Keratinocyte (primary cell): Measurements from ENCODE around the gene ARHGAP10. TPM values are rescaled to one million over a fixed set of nuclear protein-coding genes. Genes with fewer than 3 reads are reported as not detected.

Source experiments
- DNase-seq: peaks from one replicate; pipeline ENCODE4 v3.0.0-alpha.2; 2011; ENCODE audit warnings: low read depth, missing footprints, low spot score
- FAIRE-seq: peaks from 2 replicates; lab custom pipeline; 2011; peaks lifted over from hg19 to GRCh38; lab: Jason Lieb, UNC
- H2AFZ ChIP-seq: 2 replicates; pipeline ENCODE4 v1.6.0; 2012; ENCODE audit warnings: low read length, control low read depth, inconsistent platforms; ENCODE audit not compliant: control insufficient read depth
- H3K27ac ChIP-seq: 2 replicates; pipeline ENCODE4 v1.5.1; 2011; ENCODE audit warnings: low read length; ENCODE audit not compliant: control insufficient read depth, insufficient read depth
- H3K27me3 ChIP-seq: 3 replicates; pipeline ENCODE4 v1.6.0; 2011; ENCODE audit warnings: low read length; ENCODE audit not compliant: control insufficient read depth, insufficient read depth; ENCODE audit errors: extremely low read depth
- H3K36me3 ChIP-seq, 2 experiments: 2 replicates in 1 of 2; 3 replicates in 1 of 2; pipeline ENCODE4 v1.5.1; 2011; ENCODE audit warnings: low read length in 2 of 2, mild to moderate bottlenecking in 1 of 2; ENCODE audit not compliant: control insufficient read depth in 2 of 2, insufficient read depth in 2 of 2; ENCODE audit errors: extremely low read depth in 1 of 2
- H3K4me1 ChIP-seq: 3 replicates; pipeline ENCODE4 v1.5.1; 2011; ENCODE audit warnings: low read length; ENCODE audit not compliant: control insufficient read depth, insufficient read depth; ENCODE audit errors: extremely low read depth
- H3K4me2 ChIP-seq: 3 replicates; pipeline ENCODE4 v1.6.0; 2011; ENCODE audit warnings: low read depth, low read length; ENCODE audit not compliant: control insufficient read depth, insufficient read depth; ENCODE audit errors: extremely low read depth
- H3K4me3 ChIP-seq, 3 experiments: fragments of 200-600 bp in 1 of 3; sonication (generic) in 1 of 3; 2 replicates in 2 of 3; 3 replicates in 1 of 3; pipeline ENCODE4 v1.5.1; 2011 to 2016; ENCODE audit warnings: low read length in 3 of 3, mild to moderate bottlenecking in 3 of 3, control low read depth in 2 of 3, inconsistent platforms in 1 of 3, low read depth in 1 of 3, mixed read lengths in 1 of 3, mixed run types in 1 of 3, moderate library complexity in 1 of 3; ENCODE audit not compliant: control insufficient read depth in 2 of 3, insufficient read depth in 2 of 3; ENCODE audit errors: extremely low read depth in 1 of 3
- H3K79me2 ChIP-seq: 2 replicates; pipeline ENCODE4 v1.6.0; 2012; ENCODE audit warnings: low read length; ENCODE audit not compliant: control insufficient read depth, insufficient read depth
- H3K9ac ChIP-seq: 3 replicates; pipeline ENCODE4 v1.6.0; 2011; ENCODE audit warnings: low read length; ENCODE audit not compliant: control insufficient read depth, insufficient read depth; ENCODE audit errors: extremely low read depth
- H3K9me1 ChIP-seq: 3 replicates; pipeline ENCODE4 v1.6.0; 2011; ENCODE audit warnings: low read length; ENCODE audit not compliant: control insufficient read depth, insufficient read depth; ENCODE audit errors: extremely low read depth
- H3K9me3 ChIP-seq: 2 replicates; pipeline ENCODE4 v1.5.1; 2012; ENCODE audit warnings: low read depth, low read length; ENCODE audit not compliant: control insufficient read depth
- H4K20me1 ChIP-seq: 3 replicates; pipeline ENCODE4 v1.6.0; 2011; ENCODE audit warnings: low read length; ENCODE audit not compliant: control insufficient read depth, insufficient read depth; ENCODE audit errors: extremely low read depth
- CTCF ChIP-seq, 3 experiments: IDR thresholded peaks in 1 of 3; conservative IDR thresholded peaks in 1 of 3; optimal IDR thresholded peaks in 1 of 3; 2 replicates in 2 of 3; 3 replicates in 1 of 3; pipeline versions ENCODE3 to v1.5.1; 2011; ENCODE audit warnings: low read length in 3 of 3, mild to moderate bottlenecking in 3 of 3, moderate library complexity in 2 of 3, control low read depth in 1 of 3, inconsistent platforms in 1 of 3; ENCODE audit not compliant: insufficient read depth in 2 of 3; ENCODE audit errors: extremely low read depth in 1 of 3
- EZH2 ChIP-seq: IDR thresholded peaks from one replicate; pipeline ENCODE4 v1.6.1; 2012; ENCODE audit warnings: inconsistent platforms, mild to moderate bottlenecking, low read length, moderate library complexity
- dilution Hi-C: fragments of 300-500 bp; cut with MboI; formaldehyde crosslinking; loops from one replicate; pipeline ENCODE4 v1.7.0; 2020; ENCODE audit warnings: low sequenced_read_pairs; ENCODE audit not compliant: extremely low pct_ligation_motif_present
- polyA plus RNA-seq, 5 experiments: library from polyadenylated mRNA; depleted of rRNA in 3 of 5; stranded (reverse) in 3 of 5; stranded (forward) in 1 of 5; unstranded in 1 of 5; fragments of >200 nt; gene quantifications; 1 replicate in 1 of 5; 2 replicates in 3 of 5; 3 replicates in 1 of 5; pipeline versions ENCODE4 v1.2.1 to v1.2.3, GENCODE V29; 2011 to 2012; ENCODE audit warnings: missing spikeins in 2 of 5, low read depth in 1 of 5, low replicate concordance in 1 of 5

Gene ARHGAP10
- polyA plus RNA-seq, 1 donor (not counting 4 experiments of a cell fraction or from before 2014, with no cell fraction given): 18.7 TPM

- dilution Hi-C loops: no loop called here
Observed at GRCh38 chr4:148079961-148080360, 348.1 kb downstream of the ARHGAP10 start.

GRCh38 chr4:148081267-148081666 is 349.4 kb downstream of the ARHGAP10 start:
- H3K27ac ChIP-seq: no peak overlapping the region
- TF ChIP-seq CTCF (optimal IDR thresholded peaks at IDR 0.05 in 1 of 3, IDR thresholded peaks at IDR 0.05 in 1 of 3, conservative IDR thresholded peaks at IDR 0.05 in 1 of 3; ENCODE audit: extremely low read depth in 1 of 3, insufficient read depth in 2 of 3, low read length in 3 of 3): no peak
- TF ChIP-seq EZH2: no peak
- H3K4me2 ChIP-seq: no peak overlapping the region
- no peaks in the 10 kb centered on the region for H3K4me1 ChIP-seq
- peaks cover 1 to 6% of the 10 kb centered on the region in 2 experiments for H3K36me3 ChIP-seq
- DNase-seq (no peak), FAIRE-seq (no peak)
- H3K27me3 ChIP-seq: no peaks in the 10 kb centered on the region
- H3K9me1 ChIP-seq: no peaks in the 10 kb centered on the region
- no peaks in the 10 kb centered on the region for H3K9me3 ChIP-seq
- dilution Hi-C loops: no loop called here
- no peaks in the 10 kb centered on the region for H4K20me1 ChIP-seq
- H3K9ac ChIP-seq: no peak overlapping the region
- no peak overlapping the region for H2AFZ ChIP-seq
- no peak overlapping the region for H3K4me3 ChIP-seq
- no peaks in the 10 kb centered on the region for H3K79me2 ChIP-seq

More at GRCh38 chr4:148079961-148080360, 348.1 kb downstream of the ARHGAP10 start:
- no peak for FAIRE-seq
- Histone ChIP-seq H3K79me2 (no peaks in the 10 kb centered on the region), H3K9ac (no peak overlapping the region), H3K9me1 (no peaks in the 10 kb centered on the region), H4K20me1 (no peaks in the 10 kb centered on the region), H3K9me3 (no peaks in the 10 kb centered on the region), H3K27me3 (no peaks in the 10 kb centered on the region), H3K36me3 (peaks cover 1 to 6% of the 10 kb centered on the region in 2 experiments), H3K4me2 (no peak overlapping the region), H2AFZ (no peak overlapping the region), H3K4me1 (no peaks in the 10 kb centered on the region), H3K4me3 (no peak overlapping the region), H3K27ac (no peak overlapping the region)
- DNase-seq: no peak
- TF ChIP-seq CTCF (optimal IDR thresholded peaks at IDR 0.05 in 1 of 3, IDR thresholded peaks at IDR 0.05 in 1 of 3, conservative IDR thresholded peaks at IDR 0.05 in 1 of 3; ENCODE audit: extremely low read depth in 1 of 3, insufficient read depth in 2 of 3, low read length in 3 of 3): no peak
- no peak for TF ChIP-seq EZH2
